ENCODE results near the gene ZNF57. TPM values are rescaled to one million over a fixed set of nuclear protein-coding genes. Genes with fewer than 3 reads are reported as not detected.
"Not testable (repeated sequence)": the region's sequence is repeated elsewhere in the genome, so short reads cannot be mapped to it uniquely, and the experiment has no call there.

ZNF57 gene
- total RNA-seq, 1 experiment from 2014 or later = 4.9 TPM

GRCh38 chr19:2896694-2897093 is 4.0 kb upstream of the ZNF57 start:
- no peak for DNase-seq (ENCODE audit: low read depth)

- no peak for DNase-seq (ENCODE audit: low read depth)
Observed at GRCh38 chr19:2902590-2903218, 2.0 kb downstream of the ZNF57 start.

- not testable (repeated sequence) for DNase-seq (ENCODE audit: low read depth)
Observed at GRCh38 chr19:2903326-2903725, 2.6 kb downstream of the ZNF57 start.

- DNase-seq (ENCODE audit: low read depth) = no peak
Observed at GRCh38 chr19:2905918-2906519, 5.3 kb downstream of the ZNF57 start.

DNA sequence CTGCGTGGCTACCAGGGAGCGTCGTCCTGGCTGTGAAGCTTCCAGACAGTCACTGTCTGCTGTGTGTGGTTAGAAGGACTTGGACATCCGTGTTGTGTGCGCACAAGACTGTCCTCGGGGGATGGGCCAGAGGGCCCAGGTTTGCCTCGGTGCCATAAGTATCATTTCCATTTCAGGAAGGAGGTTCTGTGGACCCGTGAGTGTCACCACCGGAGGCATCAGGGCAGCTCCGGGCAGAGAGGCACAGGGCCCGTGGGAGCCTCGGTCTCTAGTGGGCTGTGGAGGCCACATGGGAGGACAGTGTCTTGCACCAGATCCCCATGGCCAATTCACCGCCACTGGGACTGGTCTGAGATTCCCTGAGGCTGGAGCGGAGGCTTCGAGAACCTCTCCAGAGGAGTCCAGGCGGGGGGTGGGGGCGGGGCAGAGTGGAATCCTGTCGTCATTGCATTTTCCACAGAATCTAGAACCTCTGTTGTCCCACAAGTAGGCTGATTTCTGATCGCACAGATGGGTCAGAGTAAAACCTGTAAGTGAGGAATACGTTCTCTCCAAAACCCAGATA is 6.0 kb downstream of the ZNF57 start:
- DNase-seq (ENCODE audit: low read depth) = no peak

GRCh38 chr19:2912306-2912705 is 11.6 kb downstream of the ZNF57 start:
- DNase-seq (ENCODE audit: low read depth) = no peak

GRCh38 chr19:2917275-2918184 is 16.8 kb downstream of the ZNF57 start:
- no peak for DNase-seq (ENCODE audit: low read depth)

DNA sequence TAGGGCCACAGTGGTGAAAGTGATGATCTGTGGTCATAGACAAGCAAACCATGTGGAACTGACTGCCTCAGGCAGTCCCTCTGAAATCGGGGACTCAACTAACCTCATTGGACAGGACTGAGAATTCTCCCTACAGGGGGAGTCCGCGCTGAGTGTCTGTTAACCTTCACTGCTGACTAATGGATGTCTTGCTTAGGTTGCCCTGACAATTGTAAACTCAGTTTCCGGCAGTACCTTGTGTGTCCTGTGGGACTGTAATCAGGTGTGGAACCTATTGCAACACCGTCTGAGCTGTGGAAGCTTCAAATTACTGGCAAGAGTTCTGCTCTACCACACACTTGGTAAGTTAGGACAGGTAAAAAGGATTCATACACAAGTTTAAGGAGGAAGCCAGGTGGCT is 22.3 kb downstream of the ZNF57 start:
- peak; percentile 29 for DNase-seq (ENCODE audit: low read depth)

- DNase-seq (ENCODE audit: low read depth) = peak; percentile 68
Observed at GRCh38 chr19:2923510-2923909, 22.8 kb downstream of the ZNF57 start.

DNA sequence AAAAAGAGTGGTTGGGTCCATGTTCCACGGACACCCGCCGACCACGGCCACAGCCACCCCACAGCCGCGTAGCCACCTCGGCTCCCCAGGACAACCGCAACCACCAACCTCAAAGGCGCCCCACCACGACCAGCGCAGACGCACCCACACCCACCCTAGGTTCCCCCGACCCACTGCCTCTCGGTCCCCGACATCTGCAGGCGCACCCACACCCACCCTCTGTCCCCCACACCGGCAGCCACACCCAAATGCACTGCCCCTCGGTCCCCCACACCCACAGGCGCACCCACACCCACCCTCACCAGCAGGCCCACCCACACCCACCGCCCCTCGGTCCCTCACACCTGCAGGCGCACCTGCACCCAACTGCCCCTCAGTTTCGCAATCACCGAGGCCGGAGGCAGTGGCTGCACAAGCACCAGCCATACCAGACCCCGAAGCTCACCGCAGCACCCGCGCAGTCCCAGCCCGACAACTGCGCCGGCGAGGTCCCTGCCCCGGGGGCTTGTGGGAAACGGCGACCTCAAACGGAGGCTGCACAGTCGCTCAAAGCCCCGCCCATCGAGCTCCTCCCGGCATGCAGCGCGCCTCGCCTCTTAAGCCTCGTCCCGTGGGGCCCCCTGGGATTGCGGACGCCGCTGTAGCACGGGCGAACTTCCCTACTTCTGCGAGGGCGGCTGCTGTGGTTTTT is 25.8 kb downstream of the ZNF57 start:
- DNase-seq (ENCODE audit: low read depth) = no peak

GRCh38 chr19:2927032-2927430 is 26.3 kb downstream of the ZNF57 start:
- DNase-seq (ENCODE audit: low read depth) = no peak

DNA sequence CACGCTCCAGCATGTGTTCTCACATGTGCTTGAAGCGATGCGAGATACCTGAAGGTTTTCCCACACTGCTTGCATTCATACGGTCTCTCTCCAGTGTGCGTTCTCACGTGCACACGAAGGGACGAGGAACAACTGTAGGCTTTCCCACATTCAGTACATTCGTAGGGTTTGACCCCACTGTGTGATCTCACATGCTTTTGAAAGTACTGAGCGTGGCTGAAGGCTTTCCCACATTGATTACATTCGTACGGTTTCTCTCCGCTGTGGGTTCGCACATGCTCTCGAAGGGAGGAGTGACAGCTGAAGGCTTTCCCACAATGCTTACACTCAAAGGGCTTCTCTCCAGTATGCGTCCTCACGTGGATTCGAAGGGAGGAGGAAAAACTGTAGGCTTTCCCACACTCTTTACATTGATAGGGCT is 32.8 kb downstream of the ZNF57 start:
- no peak for DNase-seq (ENCODE audit: low read depth)

GRCh38 chr19:2935863-2936262 is 35.1 kb downstream of the ZNF57 start:
- not testable (repeated sequence) for DNase-seq (ENCODE audit: low read depth)

GRCh38 chr19:2942928-2943640 is 42.4 kb downstream of the ZNF57 start:
- DNase-seq (ENCODE audit: low read depth) = no peak

GRCh38 chr19:2944403-2944774 is 43.7 kb downstream of the ZNF57 start:
- no peak for DNase-seq (ENCODE audit: low read depth)

GRCh38 chr19:2944775-2945574 is 44.2 kb downstream of the ZNF57 start, which contains the start of gene ZNF77:
TSS of gene ZNF77 (minus strand) at chr19:2944971. CDS start at chr19:2944840, 131 bp downstream.
- DNase-seq (ENCODE audit: low read depth) = peak; percentile 99

DNA sequence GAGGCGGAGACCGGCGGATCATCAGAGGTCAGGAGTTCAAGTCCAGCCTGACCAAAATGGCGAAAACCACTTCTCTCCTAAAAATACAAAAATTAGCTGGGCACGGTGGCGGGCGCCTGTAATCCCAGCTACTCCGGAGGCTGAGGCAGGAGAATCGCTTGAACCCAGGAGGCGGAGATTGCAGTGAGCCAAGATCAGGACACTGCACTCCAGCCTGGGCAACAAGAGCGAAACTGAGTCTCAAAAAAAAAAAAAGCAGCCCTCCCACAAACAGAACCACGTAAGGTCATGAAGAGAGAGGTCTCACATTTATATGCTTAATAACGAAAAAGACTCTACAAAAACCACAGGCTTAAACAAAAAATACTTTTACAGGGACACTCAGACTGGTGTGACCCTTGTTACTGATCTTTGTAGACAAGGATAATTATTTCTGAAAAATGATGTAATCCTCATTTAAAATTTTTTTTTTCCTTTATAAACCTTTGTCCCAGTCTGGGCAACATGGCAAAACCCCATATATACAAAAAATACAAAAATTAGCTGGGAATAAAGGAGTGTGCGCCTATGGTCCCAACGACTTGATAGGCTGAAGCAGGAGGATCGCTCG is 45.0 kb downstream of the ZNF57 start:
- no peak for DNase-seq (ENCODE audit: low read depth)

- peak; percentile 17 for DNase-seq (ENCODE audit: low read depth)
Observed at GRCh38 chr19:2949939-2950285, 49.2 kb downstream of the ZNF57 start.

- DNase-seq (ENCODE audit: low read depth) = peak; percentile 99
Observed at GRCh38 chr19:2950286-2951124, 49.8 kb downstream of the ZNF57 start.
